GM19324 (cell line): Measurements from ENCODE around the gene TMCC1.
"Not testable (repeated sequence)": the region's sequence is repeated elsewhere in the genome, so short reads cannot be mapped to it uniquely, and the experiment has no call there.

Experiments
- ATAC-seq: cut with Tn5 transposase; IDR thresholded peaks from one replicate; pipeline ENCODE4 v1.9.1; 2021; ENCODE audit warnings: mild to moderate bottlenecking, moderate library complexity; ENCODE audit not compliant: unreplicated experiment, low FRiP score

TMCC1 gene

DNA sequence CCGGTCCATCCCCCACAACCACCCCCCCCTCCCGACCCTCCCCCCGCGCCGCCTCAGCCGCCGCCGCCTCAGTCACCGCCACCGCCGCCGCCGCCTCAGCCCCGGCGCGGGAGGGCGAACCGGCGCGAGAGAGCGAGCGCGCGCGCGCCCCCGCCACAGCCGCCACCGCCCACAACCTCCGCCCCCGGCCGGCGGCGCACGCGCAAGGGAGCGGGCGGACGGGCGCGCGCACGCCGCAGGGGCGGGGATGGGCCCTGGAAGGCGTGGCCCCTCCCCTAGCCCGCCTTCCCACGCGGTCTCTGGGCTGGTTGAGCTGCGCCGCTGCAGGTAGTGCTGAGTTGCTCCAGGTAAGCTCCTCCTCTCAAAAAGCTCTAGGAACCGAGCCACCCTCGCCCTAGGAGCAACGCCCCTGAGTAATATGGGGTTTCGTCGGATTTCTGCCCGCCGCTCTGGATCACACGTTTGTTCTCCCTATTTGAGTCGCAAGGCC lies at the start of gene TMCC1:
Gene TMCC1, minus strand, starts transcription at position 131 of the 490 bp plus-strand sequence.
- ATAC-seq = peak; percentile 90

GRCh38 chr3:129943020-129943419 lies 49.5 kb upstream of the TMCC1 start:
- ATAC-seq = no peak

GRCh38 chr3:129942296-129942695 lies 48.8 kb upstream of the TMCC1 start:
- ATAC-seq = peak; percentile 56

DNA sequence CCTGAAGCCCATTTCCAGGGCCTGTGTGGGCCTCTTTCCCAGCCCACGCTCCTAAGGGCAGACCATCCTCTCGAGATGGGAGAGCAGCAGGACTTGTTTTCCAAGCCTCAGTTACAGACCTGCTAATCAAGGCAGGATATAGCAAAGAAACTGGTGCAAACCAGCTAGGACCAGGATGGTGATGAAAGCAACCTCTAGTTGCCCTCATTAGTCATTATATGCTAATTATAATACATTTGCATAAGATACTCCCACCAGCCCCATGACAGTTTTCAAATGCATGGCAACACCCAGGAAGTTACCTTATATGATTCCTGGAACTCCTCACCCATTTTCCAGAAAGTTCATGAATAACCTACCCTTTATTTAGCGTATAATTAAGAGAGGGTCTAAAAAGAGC lies 46.6 kb upstream of the TMCC1 start:
- ATAC-seq = no peak

- ATAC-seq = no peak
Observed at GRCh38 chr3:129938140-129938930, 44.8 kb upstream of the TMCC1 start.

DNA sequence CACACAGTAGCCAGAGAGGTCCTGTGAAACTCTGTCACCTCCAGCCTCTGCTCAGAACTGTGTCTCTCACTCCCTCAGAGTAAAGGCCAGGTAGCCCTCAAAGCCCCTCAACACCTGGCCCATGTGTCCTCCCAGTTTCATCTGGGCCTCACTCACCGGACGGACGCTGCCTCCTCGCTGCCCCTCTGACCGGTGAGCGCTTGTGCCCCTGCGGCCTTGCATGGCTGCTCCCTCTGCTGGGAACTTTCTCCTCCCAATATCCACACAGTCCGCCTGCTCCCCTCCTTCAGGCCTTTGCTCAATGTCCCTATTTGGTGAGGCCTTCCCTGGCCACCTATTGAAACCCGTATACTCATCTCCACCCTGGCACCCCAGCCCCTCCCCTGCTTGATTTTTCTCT lies 44.2 kb upstream of the TMCC1 start:
- no peak for ATAC-seq

DNA sequence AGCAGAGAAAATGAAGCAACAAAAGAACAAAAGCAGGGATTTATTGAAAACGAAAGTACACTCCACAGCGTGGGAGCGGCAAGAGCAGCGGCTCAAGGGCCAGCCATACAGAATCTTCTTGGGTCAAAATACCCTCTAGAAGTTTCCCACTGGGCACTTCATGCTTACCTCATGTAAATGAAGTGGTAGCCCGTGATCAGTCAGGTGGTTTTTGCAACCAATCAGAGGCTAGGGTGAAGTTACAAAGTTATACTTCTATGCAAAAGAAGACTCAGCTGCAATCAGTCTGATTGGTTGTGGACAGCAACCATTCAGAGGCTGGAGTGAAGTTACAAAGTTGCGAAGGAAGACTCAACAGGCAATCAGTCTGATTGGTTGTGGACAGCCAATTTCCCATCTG lies 43.2 kb upstream of the TMCC1 start:
- no peak for ATAC-seq

GRCh38 chr3:129934234-129935123 lies 41.0 kb upstream of the TMCC1 start:
- ATAC-seq = no peak

DNA sequence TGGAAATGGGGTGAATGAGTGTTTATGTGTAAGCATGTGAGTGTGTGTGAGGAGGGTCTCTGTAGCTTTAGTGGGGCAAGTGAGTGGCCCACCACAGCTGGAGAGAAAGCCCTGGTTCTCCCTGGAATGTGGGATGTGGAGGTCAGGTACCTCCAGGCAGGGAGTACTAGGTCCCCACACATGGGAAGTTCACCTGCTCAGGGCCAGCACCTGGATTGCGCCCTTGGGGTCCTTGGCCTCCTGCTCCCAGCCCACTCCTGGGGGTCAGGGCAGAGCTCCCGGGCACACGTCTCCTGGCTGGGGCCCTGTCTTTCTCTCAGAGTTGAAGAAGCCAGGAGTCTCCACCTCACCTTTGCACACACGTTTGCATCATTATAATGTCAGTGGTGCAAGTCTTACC lies 40.0 kb upstream of the TMCC1 start:
- no peak for ATAC-seq

DNA sequence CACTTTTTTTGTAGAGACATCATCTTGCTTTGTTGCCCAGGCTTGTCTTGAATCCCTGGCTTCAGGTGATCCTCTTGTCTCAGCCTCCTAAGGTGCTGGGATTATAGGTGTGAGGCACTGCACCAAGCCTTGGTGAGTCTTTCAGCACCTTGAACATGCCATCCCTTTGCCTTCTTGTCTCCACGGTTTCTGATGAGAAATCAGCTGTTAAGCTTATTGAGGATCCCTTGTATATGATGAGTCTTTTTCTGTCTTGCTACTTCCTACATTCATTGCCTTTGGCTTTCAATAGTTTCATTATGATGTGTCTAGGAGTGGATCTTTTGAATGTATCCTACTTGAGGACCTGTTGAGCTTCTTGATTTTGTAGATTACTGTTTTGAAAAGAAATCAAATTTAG lies 35.9 kb upstream of the TMCC1 start:
- ATAC-seq = no peak

- ATAC-seq = no peak
Observed at GRCh38 chr3:129927072-129927471, 33.6 kb upstream of the TMCC1 start.

GRCh38 chr3:129919806-129920205 lies 26.3 kb upstream of the TMCC1 start:
- no peak for ATAC-seq

- ATAC-seq = no peak
Observed at GRCh38 chr3:129919357-129919756, 25.8 kb upstream of the TMCC1 start.

- ATAC-seq = no peak
Observed at GRCh38 chr3:129918461-129918860, 24.9 kb upstream of the TMCC1 start.

GRCh38 chr3:129917423-129918007 lies 24.0 kb upstream of the TMCC1 start:
- no peak for ATAC-seq

- ATAC-seq = no peak
Observed at GRCh38 chr3:129913618-129914017, 20.1 kb upstream of the TMCC1 start.

- ATAC-seq = no peak
Observed at GRCh38 chr3:129911261-129911861, 17.9 kb upstream of the TMCC1 start.

DNA sequence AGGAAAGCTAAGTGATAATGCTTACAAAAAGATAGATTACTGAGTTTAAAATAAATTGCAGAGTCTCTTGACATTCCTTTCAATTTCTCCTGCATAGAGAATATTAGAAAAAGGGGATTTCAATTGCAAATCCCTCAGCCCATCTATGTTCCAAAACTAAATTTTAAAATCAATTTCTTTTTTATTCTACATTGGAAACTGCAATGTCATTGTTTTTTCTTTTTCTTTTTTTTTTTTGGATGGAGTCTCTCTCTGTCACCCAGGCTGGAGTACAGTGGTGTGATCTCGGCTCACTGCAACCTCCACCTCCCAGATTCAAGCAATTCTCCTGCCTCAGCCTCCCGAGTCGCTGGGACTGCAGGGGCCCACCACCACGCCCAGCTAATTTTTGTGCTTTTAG lies 15.7 kb upstream of the TMCC1 start:
- ATAC-seq = not testable (repeated sequence)

GRCh38 chr3:129908417-129908816 lies 14.9 kb upstream of the TMCC1 start:
- ATAC-seq = no peak

DNA sequence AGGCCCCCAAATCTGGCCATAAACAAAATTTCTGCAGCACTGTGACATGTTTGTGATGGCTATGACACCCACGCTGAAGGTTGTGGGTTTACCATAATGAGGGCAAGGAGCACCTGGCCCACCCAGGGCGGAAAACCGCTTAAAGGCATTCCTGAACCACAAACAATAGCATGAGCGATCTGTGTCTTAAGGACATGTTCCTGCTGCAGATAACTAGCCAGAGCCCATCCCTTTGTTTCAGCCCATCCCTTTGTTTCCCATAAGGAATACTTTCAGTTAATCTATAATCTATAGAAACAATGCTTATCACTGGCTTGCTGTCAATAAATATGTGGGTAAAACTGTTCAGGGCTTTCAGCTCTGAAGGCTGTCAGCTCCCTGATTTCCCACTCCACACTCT lies 7.8 kb upstream of the TMCC1 start:
- not testable (repeated sequence) for ATAC-seq

DNA sequence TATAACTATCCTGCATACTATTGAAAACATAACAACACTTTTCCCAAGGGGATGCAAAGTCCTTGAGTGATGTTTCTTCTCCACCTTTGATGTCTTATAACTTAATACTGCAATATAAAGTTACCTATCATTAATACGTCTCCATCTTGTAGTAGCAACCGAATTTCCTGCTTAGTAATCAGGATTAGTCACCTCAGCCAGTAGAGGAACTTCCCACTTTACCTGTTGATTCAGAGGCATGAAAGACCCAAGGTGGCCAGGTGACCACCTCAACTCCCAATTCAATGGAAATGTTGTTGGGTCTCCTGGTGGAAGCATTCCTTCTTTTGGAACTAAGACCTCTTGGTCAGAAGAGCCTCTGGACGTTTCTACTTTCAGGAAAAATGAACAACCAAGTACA lies 3.5 kb upstream of the TMCC1 start:
- no peak for ATAC-seq
